PC-3 (cell line): ENCODE results near the gene STARD10. TPM values are rescaled to one million over a fixed set of nuclear protein-coding genes. Genes with fewer than 3 reads are reported as not detected.

Source experiments
- ATAC-seq: fragments of 200-7000 bp; cut with Tn5 transposase; 2 replicates; pipeline ENCODE4 v1.9.1; 2020; ENCODE audit warnings: mild to moderate bottlenecking, moderate library complexity
- BruUV-seq: library from RNA; stranded (reverse); fragments of 400-500 nt; replicated peaks from 2 replicates; lab custom pipeline; 2021; lab: Mats Ljungman, UMichigan
- CTCF ChIA-PET: fragments of 300-600 bp; sonication (Branson Sonifier 250); formaldehyde crosslinking; loops from one replicate; lab custom pipeline; 2022; ENCODE audit warnings: antibody characterized with exemption; lab: Charles Lee
- POLR2A ChIA-PET: fragments of 300-600 bp; sonication (Branson Sonifier 250); formaldehyde crosslinking; loops from one replicate; lab custom pipeline; 2022; ENCODE audit warnings: antibody characterized with exemption; ENCODE audit not compliant: unreplicated experiment; lab: Charles Lee
- DNase-seq: peaks from one replicate; pipeline ENCODE4 v3.0.0-alpha.2; 2015
- H2AFZ ChIP-seq: fragments of 300-600 bp; sonication (generic); 2 replicates; pipeline ENCODE4 v1.6.0; 2016; ENCODE audit warnings: antibody characterized with exemption, low read length
- H3F3A ChIP-seq: fragments of 300-600 bp; sonication (generic); one replicate; pipeline ENCODE4 v1.6.0; 2017; ENCODE audit warnings: antibody characterized with exemption, low read length, control low read depth, mild to moderate bottlenecking; ENCODE audit not compliant: unreplicated experiment
- H3K27ac ChIP-seq: fragments of 300-600 bp; sonication (generic); 2 replicates; pipeline ENCODE4 v1.5.1; 2016; ENCODE audit warnings: mild to moderate bottlenecking, low read length
- H3K27me3 ChIP-seq: fragments of 300-600 bp; sonication (generic); 2 replicates; pipeline ENCODE4 v1.6.1; 2016; ENCODE audit warnings: low read length, mixed read lengths
- H3K36me3 ChIP-seq: fragments of 300-600 bp; sonication (generic); 2 replicates; pipeline ENCODE4 v1.6.1; 2016; ENCODE audit warnings: low read depth, mixed run types, low read length, mixed read lengths
- H3K4me1 ChIP-seq: fragments of 300-600 bp; sonication (generic); 2 replicates; pipeline ENCODE4 v1.5.1; 2016; ENCODE audit warnings: low read length; ENCODE audit not compliant: insufficient read depth
- H3K4me2 ChIP-seq: fragments of 300-600 bp; sonication (generic); 2 replicates; pipeline ENCODE4 v1.6.0; 2016; ENCODE audit warnings: low read length
- H3K4me3 ChIP-seq: fragments of 300-600 bp; sonication (generic); 2 replicates; pipeline ENCODE4 v1.5.1; 2016; ENCODE audit warnings: mild to moderate bottlenecking, low read length, mixed read lengths
- H3K79me2 ChIP-seq: fragments of 300-600 bp; sonication (generic); 2 replicates; pipeline ENCODE4 v1.6.1; 2017; ENCODE audit warnings: low read length, mixed read lengths
- H3K9ac ChIP-seq: fragments of 300-600 bp; sonication (generic); 2 replicates; pipeline ENCODE4 v1.6.0; 2016; ENCODE audit warnings: mild to moderate bottlenecking, low read length
- H3K9me2 ChIP-seq: fragments of 300-600 bp; sonication (generic); replicated peaks from 2 replicates; pipeline ENCODE4 v1.6.1; 2016; ENCODE audit warnings: mixed run types, low read length, mixed read lengths
- H3K9me3 ChIP-seq: fragments of 300-600 bp; sonication (generic); 2 replicates; pipeline ENCODE4 v1.6.1; 2016; ENCODE audit warnings: low read length, mixed read lengths
- H4K20me1 ChIP-seq: fragments of 300-600 bp; sonication (generic); 2 replicates; pipeline ENCODE4 v1.6.1; 2016; ENCODE audit warnings: low read length, mixed read lengths
- CTCF ChIP-seq: fragments of 300-600 bp; sonication (generic); conservative IDR thresholded peaks from 2 replicates; pipeline ENCODE4 v1.5.1; 2017; ENCODE audit warnings: antibody characterized with exemption, low read depth, mild to moderate bottlenecking, low read length
- EZH2 ChIP-seq: fragments of 300-600 bp; sonication (generic); IDR thresholded peaks from one replicate; pipeline ENCODE4 v1.6.1; 2017; ENCODE audit warnings: antibody characterized with exemption, mild to moderate bottlenecking, low read length; ENCODE audit not compliant: unreplicated experiment
- EZH2phosphoT487 ChIP-seq: fragments of 300-600 bp; sonication (generic); IDR thresholded peaks from 2 replicates; pipeline ENCODE4 v1.6.1; 2018; ENCODE audit warnings: mild to moderate bottlenecking, antibody characterized with exemption, low read length, borderline replicate concordance
- intact Hi-C: fragments of 100-400 bp; cut with micrococcal nuclease; formaldehyde crosslinking; loops from 2 replicates; pipeline ENCODE4 v1.9.0; 2023
- total RNA-seq: library from RNA; depleted of rRNA; stranded (reverse); fragments of >200 nt; gene quantifications from 2 replicates; pipeline ENCODE4 v1.2.3, GENCODE V29; 2014

The STARD10 gene
- total RNA-seq, 1 experiment from 2014 or later = 284 TPM

DNA sequence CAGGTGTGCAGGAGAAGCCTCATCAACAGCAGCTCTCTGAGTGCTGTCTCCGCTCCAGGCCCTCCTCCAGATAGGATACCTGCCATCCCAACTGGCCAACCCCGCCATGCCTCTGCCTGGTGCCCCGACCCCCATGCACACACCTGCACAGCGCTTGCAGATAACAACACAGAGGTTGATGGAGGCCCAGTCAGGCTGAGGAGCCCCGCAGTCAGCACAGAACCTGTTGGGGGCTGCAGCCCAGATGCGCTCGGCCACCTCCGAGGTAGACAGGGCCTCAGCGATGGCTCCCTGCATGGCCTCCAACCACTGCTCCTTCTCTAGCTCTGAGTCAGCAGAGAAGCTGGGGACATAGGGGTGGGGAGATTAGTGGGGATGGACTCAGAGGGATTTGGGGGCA lies 86.8 kb downstream of the STARD10 start:
- intact Hi-C loops = no loop called here
- Histone ChIP-seq H3K4me3 (no peak overlapping the region), H2AFZ (no peak overlapping the region), H3K9me2 (no peaks in the 10 kb centered on the region), H3K36me3 (peaks cover 17% of the 10 kb centered on the region), H3K27ac (no peak overlapping the region), H3K27me3 (no peaks in the 10 kb centered on the region), H3K9me3 (no peaks in the 10 kb centered on the region), H3K4me2 (no peak overlapping the region), H3K9ac (no peak overlapping the region), H4K20me1 (no peaks in the 10 kb centered on the region), H3K4me1 (no peaks in the 10 kb centered on the region), H3K79me2 (no peaks in the 10 kb centered on the region), H3F3A (no peaks in the 10 kb centered on the region)
- POLR2A ChIA-PET = no interaction called here
- no TSS peak for BruUV-seq
- no peak for DNase-seq
- ATAC-seq = no peak
- no peak for TF ChIP-seq CTCF
- TF ChIP-seq EZH2 = no peak
- no peak for TF ChIP-seq EZH2phosphoT487
- CTCF ChIA-PET = no interaction called here

DNA sequence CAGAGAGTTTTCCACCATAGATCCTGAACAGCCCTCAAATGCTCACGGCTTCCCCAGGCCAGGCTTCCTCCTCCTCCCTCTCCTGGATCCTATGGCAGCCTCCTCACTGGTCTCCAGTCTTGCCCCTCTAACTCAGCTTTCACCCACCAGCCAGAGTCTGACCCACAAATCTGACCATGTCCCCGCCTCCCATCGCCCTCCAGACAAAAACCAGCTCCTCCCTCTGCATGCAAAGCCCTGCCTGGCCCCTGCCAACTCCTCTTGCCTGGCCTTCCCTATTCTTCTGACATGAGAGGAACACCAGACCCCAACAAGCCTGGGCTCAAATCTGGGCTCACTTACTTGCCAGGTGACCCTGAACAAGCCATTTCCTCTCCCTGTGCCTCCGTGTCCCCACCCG lies 87.3 kb downstream of the STARD10 start:
- intact Hi-C loops = no loop called here
- H3K4me3 ChIP-seq = no peak overlapping the region
- no peak overlapping the region for H3K9ac ChIP-seq
- ATAC-seq = no peak
- no peak overlapping the region for H3K27ac ChIP-seq
- peaks cover 18% of the 10 kb centered on the region for H3K36me3 ChIP-seq
- H3K79me2 ChIP-seq = no peaks in the 10 kb centered on the region
- no peak overlapping the region for H3K4me2 ChIP-seq
- no TSS peak for BruUV-seq
- H3F3A ChIP-seq = no peaks in the 10 kb centered on the region
- H3K9me2 ChIP-seq = no peaks in the 10 kb centered on the region
- no peak overlapping the region for H2AFZ ChIP-seq
- H3K27me3 ChIP-seq = no peaks in the 10 kb centered on the region
- ChIA-PET CTCF (no interaction called here), POLR2A (no interaction called here)
- no peaks in the 10 kb centered on the region for H3K9me3 ChIP-seq
- no peaks in the 10 kb centered on the region for H4K20me1 ChIP-seq
- DNase-seq = no peak
- TF ChIP-seq EZH2phosphoT487 (no peak), CTCF (no peak), EZH2 (no peak)
- no peaks in the 10 kb centered on the region for H3K4me1 ChIP-seq

GRCh38 chr11:72705442-72706365 lies 88.1 kb downstream of the STARD10 start:
- intact Hi-C loops = no loop called here
- H3K27me3 ChIP-seq = no peaks in the 10 kb centered on the region
- H3K4me1 ChIP-seq = no peaks in the 10 kb centered on the region
- no TSS peak for BruUV-seq
- no peaks in the 10 kb centered on the region for H3F3A ChIP-seq
- no peak overlapping the region for H3K4me3 ChIP-seq
- H3K9ac ChIP-seq = no peak overlapping the region
- CTCF ChIA-PET = no interaction called here
- H2AFZ ChIP-seq = no peak overlapping the region
- no peak for DNase-seq
- ATAC-seq = no peak
- POLR2A ChIA-PET = no interaction called here
- no peaks in the 10 kb centered on the region for H3K9me2 ChIP-seq
- no peaks in the 10 kb centered on the region for H4K20me1 ChIP-seq
- H3K36me3 ChIP-seq = peaks cover 26% of the 10 kb centered on the region
- no peak overlapping the region for H3K4me2 ChIP-seq
- H3K9me3 ChIP-seq = no peaks in the 10 kb centered on the region
- no peaks in the 10 kb centered on the region for H3K79me2 ChIP-seq
- TF ChIP-seq EZH2 (no peak), CTCF (no peak), EZH2phosphoT487 (no peak)
- no peak overlapping the region for H3K27ac ChIP-seq
